Transverse colon (tissue), 4 donors: ENCODE data around the gene RNF19B. TPM values are rescaled to one million over a fixed set of nuclear protein-coding genes. Genes with fewer than 3 reads are reported as not detected.
A peak's percentile ranks its signal among the peaks of the same experiment; 100 is the strongest.
"Not testable (repeated sequence)": the region's sequence is repeated elsewhere in the genome, so short reads cannot be mapped to it uniquely, and the experiment has no call there.

Experiments used
- DNase-seq: peaks from one replicate; pipeline ENCODE4 v3.0.0-alpha.2; 2019
- H3K27ac ChIP-seq, 4 donors: fragments of 200-600 bp; sonication (generic); 2 replicates each; pipeline ENCODE4 v1.5.1; 2016 to 2018; ENCODE audit warnings: inconsistent platforms in 4 of 4
- H3K27me3 ChIP-seq: fragments of 200-600 bp; sonication (generic); 2 replicates; pipeline ENCODE4 v1.5.1; 2017; ENCODE audit warnings: inconsistent platforms
- H3K36me3 ChIP-seq, 4 donors: fragments of 200-600 bp; sonication (generic); 2 replicates each; pipeline ENCODE4 v1.5.1; 2017 to 2019; ENCODE audit warnings: inconsistent platforms in 4 of 4
- H3K4me1 ChIP-seq, 4 donors: fragments of 200-600 bp; sonication (generic); 2 replicates each; pipeline ENCODE4 v1.5.1; 2017 to 2020; ENCODE audit warnings: inconsistent platforms in 4 of 4
- H3K4me3 ChIP-seq, 4 donors: fragments of 200-600 bp; sonication (generic); 1 replicate in 1 of 4; 2 replicates in 3 of 4; pipeline versions ENCODE4 v1.5.1 to v1.6.1; 2017 to 2019; ENCODE audit warnings: inconsistent platforms in 4 of 4
- H3K9me3 ChIP-seq, 2 donors: fragments of 200-600 bp; sonication (generic); 2 replicates each; pipeline ENCODE4 v1.5.1; 2017 to 2019; ENCODE audit warnings: inconsistent platforms in 2 of 2
- EP300 ChIP-seq: sonication (generic); formaldehyde crosslinking; IDR thresholded peaks from one replicate; pipeline ENCODE4 v1.6.1; 2017; ENCODE audit warnings: antibody characterized with exemption, low read depth
- POLR2A ChIP-seq: fragments of 450-650 bp; IDR thresholded peaks from one replicate; pipeline ENCODE4 v1.6.1; 2016; ENCODE audit warnings: antibody characterized with exemption, mild to moderate bottlenecking, moderate library complexity
- POLR2AphosphoS5 ChIP-seq, 3 donors: sonication (generic); formaldehyde crosslinking; IDR thresholded peaks; one replicate each; pipeline ENCODE4 v1.6.1; 2016; ENCODE audit warnings: antibody characterized with exemption in 3 of 3
- WGBS, 2 donors: methylation state at CpG; one replicate each; pipeline ENCODE4 v1.1.5; 2018; ENCODE audit warnings: low coverage in 1 of 2; 5-methylcytosine and 5-hydroxymethylcytosine counted together
- in situ Hi-C, 4 donors: fragments of 200-750 bp; cut with MboI; loops; one replicate each; pipeline versions ENCODE4 v1.15.0 to v1.15.1; 2017; ENCODE audit warnings: low sequenced_read_pairs in 3 of 4, low pct_ligation_motif_present in 1 of 4, low pct_unique_long_range_greater_than_20kb in 1 of 4
- intact Hi-C: fragments of 100-400 bp; cut with DNase I; formaldehyde crosslinking; loops from one replicate; pipeline ENCODE4 v1.15.1; 2023; ENCODE audit warnings: low total_unique reads
- total RNA-seq, 4 donors: library from RNA; depleted of rRNA; stranded (reverse); fragments of >200 nt; gene quantifications; one replicate each; pipeline ENCODE4 v1.1.0, GENCODE V29; 2016
- TF ChIP-seq, protein P1 (sequence below), 5 experiments: fragments of 200-600 bp in 3 of 5; fragments of 450-650 bp in 2 of 5; sonication (generic) in 3 of 5; IDR thresholded peaks; 1 replicate in 2 of 5; 2 replicates in 3 of 5; pipeline ENCODE4 v1.5.1; 2016 to 2017; ENCODE audit warnings: antibody characterized with exemption in 5 of 5, inconsistent platforms in 3 of 5, mild to moderate bottlenecking in 2 of 5, moderate library complexity in 1 of 5

The RNF19B gene
- total RNA-seq, 4 donors from 2014 or later: 22.5 to 83.8 (median 62.0) TPM

DNA sequence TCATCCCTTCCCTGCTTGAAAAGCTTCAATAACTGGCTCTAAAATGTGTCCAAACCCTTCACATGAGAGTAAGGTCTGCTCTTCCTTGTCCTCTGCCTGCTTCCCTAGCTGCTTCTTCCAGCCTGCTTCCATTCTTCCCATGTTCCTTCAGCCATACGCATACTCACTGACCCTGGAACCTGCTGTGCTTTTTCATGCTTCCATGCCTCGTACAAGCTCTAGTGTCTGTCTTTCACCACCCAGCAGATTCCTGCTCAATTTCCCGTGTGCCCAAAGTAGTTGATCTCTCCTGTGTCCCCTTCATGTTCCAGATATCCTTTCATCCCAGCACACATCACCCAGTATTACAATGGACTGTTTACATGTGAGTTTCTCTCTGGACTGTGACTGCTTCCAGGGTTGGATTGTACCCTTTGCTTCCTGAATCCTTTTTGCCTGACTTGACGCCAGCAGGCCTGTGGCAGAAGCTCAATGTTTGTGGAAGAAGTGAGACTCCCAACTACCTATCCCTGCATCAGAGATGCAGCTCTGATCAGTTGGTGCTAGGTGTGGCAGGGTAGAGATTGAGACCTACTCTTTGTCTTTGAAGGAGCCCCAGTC, 35.9 kb upstream of the RNF19B start:
- Histone ChIP-seq H3K36me3 (no peaks in the 10 kb centered on the region), H3K9me3 (no peaks in the 10 kb centered on the region), H3K27me3 (no peaks in the 10 kb centered on the region), H3K4me3 (no peak overlapping the region), H3K27ac (no peak overlapping the region), H3K4me1 (peaks cover 0 to 13% (median 7%) of the 10 kb centered on the region in 4 donors)
- in situ Hi-C loops: loop anchor here in 1 of 4 donors (10.0 kb wide), 1 partner anchor 66 kb away; no protein-coding TSS in a partner anchor
- TF ChIP-seq, protein P1, sequence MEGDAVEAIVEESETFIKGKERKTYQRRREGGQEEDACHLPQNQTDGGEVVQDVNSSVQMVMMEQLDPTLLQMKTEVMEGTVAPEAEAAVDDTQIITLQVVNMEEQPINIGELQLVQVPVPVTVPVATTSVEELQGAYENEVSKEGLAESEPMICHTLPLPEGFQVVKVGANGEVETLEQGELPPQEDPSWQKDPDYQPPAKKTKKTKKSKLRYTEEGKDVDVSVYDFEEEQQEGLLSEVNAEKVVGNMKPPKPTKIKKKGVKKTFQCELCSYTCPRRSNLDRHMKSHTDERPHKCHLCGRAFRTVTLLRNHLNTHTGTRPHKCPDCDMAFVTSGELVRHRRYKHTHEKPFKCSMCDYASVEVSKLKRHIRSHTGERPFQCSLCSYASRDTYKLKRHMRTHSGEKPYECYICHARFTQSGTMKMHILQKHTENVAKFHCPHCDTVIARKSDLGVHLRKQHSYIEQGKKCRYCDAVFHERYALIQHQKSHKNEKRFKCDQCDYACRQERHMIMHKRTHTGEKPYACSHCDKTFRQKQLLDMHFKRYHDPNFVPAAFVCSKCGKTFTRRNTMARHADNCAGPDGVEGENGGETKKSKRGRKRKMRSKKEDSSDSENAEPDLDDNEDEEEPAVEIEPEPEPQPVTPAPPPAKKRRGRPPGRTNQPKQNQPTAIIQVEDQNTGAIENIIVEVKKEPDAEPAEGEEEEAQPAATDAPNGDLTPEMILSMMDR (IDR thresholded peaks at IDR 0.05): no peak
- 81 to 90% methylated on average over 2 to 4 of the region's 4 CpGs for WGBS, 2 donors
- no peak for DNase-seq
- intact Hi-C loops: no loop called here

DNA sequence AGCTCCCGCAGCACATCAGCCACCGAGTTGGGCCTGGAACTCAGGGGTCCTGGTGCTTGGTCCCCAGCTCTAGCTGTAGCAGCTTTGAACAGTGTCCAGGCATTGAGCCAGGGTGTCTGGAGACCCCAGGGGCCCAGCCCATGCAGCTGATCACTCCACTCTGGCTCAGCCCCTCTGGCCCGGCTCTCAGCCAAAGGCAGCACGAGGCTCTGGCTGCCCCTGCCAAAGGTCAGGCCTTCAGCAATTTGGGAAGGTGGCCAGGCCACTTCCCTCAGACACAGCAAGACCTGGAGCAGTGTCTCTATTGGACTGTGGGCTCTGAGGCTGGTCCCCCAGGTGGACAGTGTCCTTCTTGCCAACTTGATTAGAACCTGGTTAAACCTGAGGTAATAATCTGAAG, 34.4 kb upstream of the RNF19B start:
- Histone ChIP-seq H3K27ac (no peak overlapping the region), H3K4me1 (peaks cover 0 to 13% (median 7%) of the 10 kb centered on the region in 4 donors), H3K27me3 (no peaks in the 10 kb centered on the region), H3K9me3 (no peaks in the 10 kb centered on the region), H3K4me3 (no peak overlapping the region), H3K36me3 (no peaks in the 10 kb centered on the region)
- 74% methylated on average over 4 of the region's 4 CpGs; no CpG with 5 or more reads in 1 of the 2 donors for WGBS, 2 donors
- DNase-seq: no peak
- in situ Hi-C loops: no loop called here
- TF ChIP-seq, protein P1 (IDR thresholded peaks at IDR 0.05): no peak
- no peak for TF ChIP-seq POLR2A
- no peak for TF ChIP-seq POLR2AphosphoS5 (IDR thresholded peaks at IDR 0.05)
- TF ChIP-seq EP300: no peak
- intact Hi-C loops: no loop called here

DNA sequence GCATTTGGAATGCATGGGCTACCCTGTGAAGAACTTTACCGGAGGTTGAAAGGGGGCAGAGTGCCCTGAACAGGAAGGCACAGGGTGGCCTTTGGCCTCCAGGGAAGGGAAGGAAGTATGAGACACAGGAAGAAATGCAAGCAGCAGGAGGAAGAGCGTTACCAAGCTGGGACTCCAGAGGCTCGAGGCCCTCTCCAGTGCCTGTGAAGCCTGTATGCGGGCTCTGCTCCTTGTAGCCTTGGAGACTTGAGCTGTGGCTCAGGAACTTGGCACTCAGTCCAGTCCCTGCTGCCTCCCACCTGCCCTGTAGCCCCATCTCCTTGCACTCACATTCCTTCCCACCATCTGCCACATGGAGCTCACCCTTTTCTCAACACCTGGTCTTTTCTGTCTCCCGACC, 33.5 kb upstream of the RNF19B start:
- Histone ChIP-seq H3K4me1 (peaks cover 0 to 13% (median 8%) of the 10 kb centered on the region in 4 donors), H3K9me3 (no peaks in the 10 kb centered on the region), H3K27me3 (no peaks in the 10 kb centered on the region), H3K36me3 (no peaks in the 10 kb centered on the region), H3K4me3 (no peak overlapping the region), H3K27ac (peak overlapping the region in 2 of 4 donors; percentile 5 to 16)
- intact Hi-C loops: no loop called here
- 86 to 88% methylated on average over 4 to 5 of the region's 5 CpGs for WGBS, 2 donors
- no peak for DNase-seq
- TF ChIP-seq POLR2A (no peak), EP300 (no peak)
- TF ChIP-seq, protein P1 (IDR thresholded peaks at IDR 0.05): no peak
- in situ Hi-C loops: no loop called here

DNA sequence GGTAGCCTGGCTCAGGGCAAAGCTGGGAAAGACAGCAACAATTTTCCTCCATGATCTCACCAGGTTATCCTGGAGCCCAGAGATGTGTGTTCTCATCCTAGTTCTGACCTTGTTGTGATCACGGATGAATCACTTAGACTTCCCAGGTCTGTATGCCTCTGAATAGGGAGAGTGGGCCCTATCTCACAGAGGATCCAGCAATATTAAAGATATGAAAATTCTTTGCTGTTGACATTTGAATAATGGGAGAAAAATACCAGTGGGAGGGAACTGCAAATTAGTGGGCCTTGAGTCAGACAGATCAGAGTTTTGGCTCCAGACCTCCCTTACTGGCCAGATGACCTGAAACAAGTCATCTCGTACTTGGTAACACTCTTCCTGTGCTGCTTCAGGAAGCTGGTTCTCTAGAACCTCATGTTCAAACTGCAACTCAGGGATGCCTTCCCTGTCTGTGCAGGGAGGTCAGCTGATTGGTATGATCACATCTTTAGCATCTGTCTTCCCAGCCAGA, 32.8 kb upstream of the RNF19B start:
- in situ Hi-C loops (no loop called here), intact Hi-C loops (no loop called here)
- TF ChIP-seq POLR2A: no peak
- TF ChIP-seq, protein P1 (IDR thresholded peaks at IDR 0.05): no peak
- TF ChIP-seq EP300: no peak
- TF ChIP-seq POLR2AphosphoS5 (IDR thresholded peaks at IDR 0.05): no peak
- WGBS, 2 donors: 69% methylated on average over 2 of the region's 2 CpGs; no CpG with 5 or more reads in 1 of the 2 donors
- no peaks in the 10 kb centered on the region for H3K9me3 ChIP-seq
- H3K4me1 ChIP-seq: peaks cover 6 to 20% (median 14%) of the 10 kb centered on the region in 4 donors
- H3K4me3 ChIP-seq: no peak overlapping the region
- peak overlapping the region in 1 of 4 donors; percentile 16 for H3K27ac ChIP-seq
- no peak for DNase-seq
- no peaks in the 10 kb centered on the region for H3K36me3 ChIP-seq
- no peaks in the 10 kb centered on the region for H3K27me3 ChIP-seq

DNA sequence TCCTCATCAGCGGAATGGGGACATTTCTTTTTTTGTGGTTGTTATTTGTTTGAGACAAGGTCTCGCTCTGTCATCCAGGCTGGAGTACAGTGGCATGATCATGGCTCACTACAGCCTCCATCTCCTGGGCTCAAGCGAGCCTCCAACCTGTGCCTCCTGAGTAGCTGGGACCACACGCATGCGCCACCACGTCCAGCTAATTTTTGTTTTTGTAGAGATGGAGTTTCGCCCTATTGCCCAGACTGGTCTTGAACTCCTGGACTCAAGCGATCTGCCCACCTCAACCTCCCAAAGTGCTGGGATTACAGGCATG, 28.7 kb upstream of the RNF19B start:
- peaks cover 14 to 33% (median 26%) of the 10 kb centered on the region in 4 donors for H3K4me1 ChIP-seq
- intact Hi-C loops, H3K9me3 ChIP-seq, in situ Hi-C loops, H3K27me3 ChIP-seq, H3K36me3 ChIP-seq, H3K4me3 ChIP-seq, DNase-seq: not testable (repeated sequence)
- peak overlapping the region; percentile 72 to 80 (median 74) for H3K27ac ChIP-seq
- WGBS, 2 donors: 100% methylated on average over 8 of the region's 8 CpGs; no CpG with 5 or more reads in 1 of the 2 donors
